VCaP (cell line): ENCODE data around the gene DPYSL4.
A peak's percentile ranks its signal among the peaks of the same experiment; 100 is the strongest.

Experiments
- H3K27ac ChIP-seq: fragments of 450-650 bp; 2 replicates; pipeline ENCODE4 v1.5.1; 2017
- TF ChIP-seq, protein P1 (sequence below): fragments of 450-650 bp; conservative IDR thresholded peaks from 2 replicates; pipeline ENCODE4 v1.5.1; 2017; ENCODE audit warnings: mild to moderate bottlenecking, moderate library complexity

DPYSL4 gene

GRCh38 chr10:132228616-132229015, 41.9 kb downstream of the DPYSL4 start:
- TF ChIP-seq, protein P1, sequence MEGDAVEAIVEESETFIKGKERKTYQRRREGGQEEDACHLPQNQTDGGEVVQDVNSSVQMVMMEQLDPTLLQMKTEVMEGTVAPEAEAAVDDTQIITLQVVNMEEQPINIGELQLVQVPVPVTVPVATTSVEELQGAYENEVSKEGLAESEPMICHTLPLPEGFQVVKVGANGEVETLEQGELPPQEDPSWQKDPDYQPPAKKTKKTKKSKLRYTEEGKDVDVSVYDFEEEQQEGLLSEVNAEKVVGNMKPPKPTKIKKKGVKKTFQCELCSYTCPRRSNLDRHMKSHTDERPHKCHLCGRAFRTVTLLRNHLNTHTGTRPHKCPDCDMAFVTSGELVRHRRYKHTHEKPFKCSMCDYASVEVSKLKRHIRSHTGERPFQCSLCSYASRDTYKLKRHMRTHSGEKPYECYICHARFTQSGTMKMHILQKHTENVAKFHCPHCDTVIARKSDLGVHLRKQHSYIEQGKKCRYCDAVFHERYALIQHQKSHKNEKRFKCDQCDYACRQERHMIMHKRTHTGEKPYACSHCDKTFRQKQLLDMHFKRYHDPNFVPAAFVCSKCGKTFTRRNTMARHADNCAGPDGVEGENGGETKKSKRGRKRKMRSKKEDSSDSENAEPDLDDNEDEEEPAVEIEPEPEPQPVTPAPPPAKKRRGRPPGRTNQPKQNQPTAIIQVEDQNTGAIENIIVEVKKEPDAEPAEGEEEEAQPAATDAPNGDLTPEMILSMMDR = no peak
- no peak overlapping the region for H3K27ac ChIP-seq

- peak overlapping the region; percentile 64 for H3K27ac ChIP-seq
- TF ChIP-seq, protein P1 = no peak
Observed at GRCh38 chr10:132229096-132229495, 42.3 kb downstream of the DPYSL4 start.

GRCh38 chr10:132229834-132230556, 43.2 kb downstream of the DPYSL4 start:
- H3K27ac ChIP-seq = peak overlapping the region; percentile 64
- TF ChIP-seq, protein P1 = no peak

DNA sequence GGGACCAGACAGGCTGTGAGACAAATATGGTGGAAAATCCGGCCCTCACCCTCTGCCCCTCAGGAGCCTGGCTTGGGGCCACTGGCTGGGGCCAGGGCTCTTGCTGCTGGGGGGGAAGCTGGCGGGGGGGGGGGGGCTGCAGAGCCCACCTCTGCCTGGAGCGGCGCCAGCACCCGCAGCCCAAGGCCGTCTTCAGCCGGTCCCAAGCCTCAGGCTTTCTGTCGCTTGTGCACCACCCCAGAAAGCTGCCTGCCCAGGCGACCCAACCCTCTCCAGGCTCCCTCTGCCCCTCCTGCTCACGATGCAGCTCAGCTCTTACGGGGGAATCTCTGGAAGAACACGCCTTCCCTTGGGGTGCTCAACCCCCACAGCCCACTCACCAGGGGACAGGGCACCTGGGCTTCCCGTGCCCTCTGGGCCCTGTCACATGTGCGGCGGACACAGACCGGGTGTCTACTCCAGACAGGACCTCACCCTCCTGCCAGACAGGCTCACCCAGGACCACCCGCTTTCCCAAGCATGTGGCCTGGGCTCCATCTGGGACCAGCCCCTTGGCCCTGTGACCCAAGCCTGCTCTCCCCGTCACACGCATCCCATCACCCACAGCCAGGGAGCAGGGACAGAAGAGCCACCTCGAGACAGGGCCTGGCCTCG, 43.9 kb downstream of the DPYSL4 start:
- TF ChIP-seq, protein P1 = no peak
- H3K27ac ChIP-seq = peak overlapping the region; percentile 64

DNA sequence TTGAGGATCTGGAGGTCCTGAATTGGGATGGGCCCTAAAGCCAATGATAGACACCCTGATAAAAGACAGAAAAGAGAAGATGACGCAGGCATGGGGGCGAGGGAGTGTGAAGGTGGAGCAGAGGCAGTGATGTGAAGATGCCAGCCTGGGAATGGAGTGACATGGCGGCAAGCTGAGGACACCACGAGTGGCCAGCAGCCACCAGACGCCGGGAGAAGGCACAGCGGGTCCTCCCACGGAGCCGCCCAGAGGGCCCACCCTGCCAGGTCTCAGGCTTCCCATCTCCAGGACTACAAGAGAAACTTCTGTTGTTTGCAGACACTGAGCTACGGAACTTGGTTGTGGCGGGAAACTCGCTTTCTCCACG, 44.9 kb downstream of the DPYSL4 start:
- TF ChIP-seq, protein P1 = no peak

GRCh38 chr10:132232023-132232951, 45.5 kb downstream of the DPYSL4 start:
- TF ChIP-seq, protein P1 = no peak

More for the DNA sequence above, 44.9 kb downstream of the DPYSL4 start:
- no peak overlapping the region for H3K27ac ChIP-seq

DNA sequence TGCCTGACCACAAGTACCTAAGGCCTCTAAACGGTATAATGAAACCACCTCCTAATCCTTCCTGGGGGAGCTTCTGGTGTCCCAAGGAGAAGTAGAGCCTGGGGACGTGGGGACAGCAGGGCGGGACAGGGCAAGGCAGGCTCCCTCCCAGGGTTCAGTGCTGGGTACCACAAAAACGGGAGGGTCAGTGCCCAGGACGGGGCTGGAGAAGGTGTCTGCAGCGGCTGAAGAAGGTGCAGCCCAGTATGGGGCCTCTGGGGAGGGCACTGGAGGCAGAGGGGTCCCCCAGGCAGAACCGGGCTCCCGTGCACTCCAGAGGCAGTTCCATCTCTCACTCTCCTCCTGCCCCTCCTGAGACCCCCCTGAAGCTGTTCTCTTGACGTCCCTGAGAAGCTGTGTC, 46.2 kb downstream of the DPYSL4 start:
- H3K27ac ChIP-seq = no peak overlapping the region
- TF ChIP-seq, protein P1 = no peak

More at GRCh38 chr10:132232023-132232951, 45.5 kb downstream of the DPYSL4 start:
- no peak overlapping the region for H3K27ac ChIP-seq
